Central memory CD8-positive, alpha-beta T cell (primary cell): ENCODE measurements around the gene GRAMD4.
"Not testable (repeated sequence)": the region's sequence is repeated elsewhere in the genome, so short reads cannot be mapped to it uniquely, and the experiment has no call there.

Experiments
- ATAC-seq: fragments of 150-1000 bp; cut with Tn5 transposase; replicated peaks from 2 replicates; pipeline ENCODE4 v1.10.0; 2022; ENCODE audit warnings: mild to moderate bottlenecking, moderate FRiP score, moderate number of reproducible peaks; ENCODE audit not compliant: poor library complexity, severe bottlenecking; ENCODE audit errors: extremely low read depth
- DNase-seq, 2 donors: peaks; one replicate each; pipeline ENCODE4 v3.0.0; 2021; ENCODE audit warnings: low spot score in 2 of 2
- H3K27ac Mint-ChIP-seq: one replicate; pipeline ENCODE4 v1.8.0; 2022; ENCODE audit warnings: low read depth, mild to moderate bottlenecking, moderate library complexity, mixed read lengths
- H3K27me3 Mint-ChIP-seq: one replicate; pipeline ENCODE4 v1.8.0; 2022; ENCODE audit warnings: mixed read lengths
- H3K36me3 Mint-ChIP-seq: one replicate; pipeline ENCODE4 v1.8.0; 2022; ENCODE audit warnings: mild to moderate bottlenecking, moderate library complexity, mixed read lengths; ENCODE audit not compliant: insufficient read depth
- H3K4me1 Mint-ChIP-seq: one replicate; pipeline ENCODE4 v1.8.0; 2022; ENCODE audit warnings: mixed read lengths
- H3K4me3 Mint-ChIP-seq: one replicate; pipeline ENCODE4 v1.8.0; 2022; ENCODE audit warnings: mild to moderate bottlenecking, moderate library complexity, mixed read lengths
- H3K9me3 Mint-ChIP-seq: one replicate; pipeline ENCODE4 v1.8.0; 2022; ENCODE audit warnings: mixed read lengths

Gene GRAMD4

DNA sequence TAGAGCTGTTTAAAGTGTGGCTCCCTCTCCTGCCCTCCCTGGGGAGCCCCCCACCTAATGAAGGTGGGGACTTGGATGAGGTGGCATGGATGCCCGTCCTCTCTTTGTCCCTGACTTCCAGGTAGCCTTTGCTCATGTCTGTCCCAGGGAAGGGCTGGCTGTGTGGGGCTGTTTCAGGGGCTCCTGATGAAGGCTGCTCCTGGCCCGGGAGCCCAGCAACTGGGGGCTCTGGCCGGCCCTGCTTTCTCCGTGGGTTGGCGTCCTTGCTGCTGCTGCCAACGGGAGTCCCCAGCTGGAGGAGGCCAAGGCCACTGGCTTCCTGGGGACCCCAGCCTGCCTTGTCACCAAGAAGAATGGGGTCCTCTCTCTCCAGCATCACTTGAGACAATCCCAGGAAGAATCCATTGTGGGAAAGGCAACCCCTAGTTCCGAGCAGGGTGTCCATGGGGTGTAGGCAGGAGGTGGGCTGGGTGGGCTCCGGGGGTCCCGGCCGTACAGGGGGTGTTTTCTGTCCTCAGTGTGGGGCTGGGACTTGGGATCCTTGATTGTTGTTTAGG lies 13.2 kb downstream of the GRAMD4 start:
- no peaks in the 10 kb centered on the region for H3K9me3 Mint-ChIP-seq
- peaks cover 2% of the 10 kb centered on the region for H3K36me3 Mint-ChIP-seq
- H3K4me3 Mint-ChIP-seq = no peak overlapping the region
- no peak for ATAC-seq
- no peaks in the 10 kb centered on the region for H3K27me3 Mint-ChIP-seq
- peaks cover 6% of the 10 kb centered on the region for H3K4me1 Mint-ChIP-seq
- H3K27ac Mint-ChIP-seq = no peak overlapping the region
- DNase-seq = no peak

GRCh38 chr22:46634011-46634699 lies 14.0 kb downstream of the GRAMD4 start:
- DNase-seq = no peak
- H3K4me1 Mint-ChIP-seq = peaks cover 11% of the 10 kb centered on the region

GRCh38 chr22:46634973-46635685 lies 14.9 kb downstream of the GRAMD4 start:
- not testable (repeated sequence) for ATAC-seq, DNase-seq, H3K4me3 Mint-ChIP-seq, H3K27me3 Mint-ChIP-seq, H3K9me3 Mint-ChIP-seq, H3K36me3 Mint-ChIP-seq, H3K27ac Mint-ChIP-seq
- peaks cover 12% of the 10 kb centered on the region for H3K4me1 Mint-ChIP-seq

More at GRCh38 chr22:46634011-46634699, 14.0 kb downstream of the GRAMD4 start:
- Mint-ChIP-seq H3K9me3 (no peaks in the 10 kb centered on the region), H3K36me3 (peaks cover 4% of the 10 kb centered on the region), H3K27me3 (no peaks in the 10 kb centered on the region), H3K27ac (peak overlapping the region; percentile 52), H3K4me3 (no peak overlapping the region)
- no peak for ATAC-seq

DNA sequence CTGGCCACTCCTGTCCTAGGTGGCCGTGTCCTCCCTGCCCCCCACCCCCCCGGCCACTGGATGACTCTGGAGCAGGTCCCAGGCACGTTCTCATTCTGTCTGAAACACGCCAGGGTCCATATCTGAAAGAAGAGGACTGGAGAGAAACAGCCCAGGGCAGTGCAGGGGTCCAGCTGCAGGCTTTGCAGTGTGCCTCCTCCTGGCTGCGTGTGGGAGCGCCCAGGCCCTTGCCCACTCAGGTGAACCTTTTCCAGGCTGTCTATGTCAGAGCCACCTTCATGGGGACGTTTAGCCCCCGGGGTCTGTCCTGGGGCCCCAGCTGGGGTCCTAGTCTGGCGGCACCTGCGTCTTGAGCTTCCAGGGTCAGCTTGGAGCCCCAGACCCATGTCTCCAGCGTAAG lies 15.6 kb downstream of the GRAMD4 start:
- DNase-seq (no peak), ATAC-seq (no peak)
- no peak overlapping the region for H3K27ac Mint-ChIP-seq
- no peaks in the 10 kb centered on the region for H3K27me3 Mint-ChIP-seq
- H3K36me3 Mint-ChIP-seq = peaks cover 2% of the 10 kb centered on the region
- no peaks in the 10 kb centered on the region for H3K9me3 Mint-ChIP-seq
- H3K4me3 Mint-ChIP-seq = no peak overlapping the region
- H3K4me1 Mint-ChIP-seq = peaks cover 12% of the 10 kb centered on the region

- ATAC-seq (no peak), DNase-seq (no peak)
- no peak overlapping the region for H3K4me3 Mint-ChIP-seq
- H3K36me3 Mint-ChIP-seq = peaks cover 2% of the 10 kb centered on the region
- no peaks in the 10 kb centered on the region for H3K9me3 Mint-ChIP-seq
- no peaks in the 10 kb centered on the region for H3K27me3 Mint-ChIP-seq
- H3K4me1 Mint-ChIP-seq = peaks cover 13% of the 10 kb centered on the region
- H3K27ac Mint-ChIP-seq = no peak overlapping the region
Measured at GRCh38 chr22:46636221-46637002, 16.2 kb downstream of the GRAMD4 start.

DNA sequence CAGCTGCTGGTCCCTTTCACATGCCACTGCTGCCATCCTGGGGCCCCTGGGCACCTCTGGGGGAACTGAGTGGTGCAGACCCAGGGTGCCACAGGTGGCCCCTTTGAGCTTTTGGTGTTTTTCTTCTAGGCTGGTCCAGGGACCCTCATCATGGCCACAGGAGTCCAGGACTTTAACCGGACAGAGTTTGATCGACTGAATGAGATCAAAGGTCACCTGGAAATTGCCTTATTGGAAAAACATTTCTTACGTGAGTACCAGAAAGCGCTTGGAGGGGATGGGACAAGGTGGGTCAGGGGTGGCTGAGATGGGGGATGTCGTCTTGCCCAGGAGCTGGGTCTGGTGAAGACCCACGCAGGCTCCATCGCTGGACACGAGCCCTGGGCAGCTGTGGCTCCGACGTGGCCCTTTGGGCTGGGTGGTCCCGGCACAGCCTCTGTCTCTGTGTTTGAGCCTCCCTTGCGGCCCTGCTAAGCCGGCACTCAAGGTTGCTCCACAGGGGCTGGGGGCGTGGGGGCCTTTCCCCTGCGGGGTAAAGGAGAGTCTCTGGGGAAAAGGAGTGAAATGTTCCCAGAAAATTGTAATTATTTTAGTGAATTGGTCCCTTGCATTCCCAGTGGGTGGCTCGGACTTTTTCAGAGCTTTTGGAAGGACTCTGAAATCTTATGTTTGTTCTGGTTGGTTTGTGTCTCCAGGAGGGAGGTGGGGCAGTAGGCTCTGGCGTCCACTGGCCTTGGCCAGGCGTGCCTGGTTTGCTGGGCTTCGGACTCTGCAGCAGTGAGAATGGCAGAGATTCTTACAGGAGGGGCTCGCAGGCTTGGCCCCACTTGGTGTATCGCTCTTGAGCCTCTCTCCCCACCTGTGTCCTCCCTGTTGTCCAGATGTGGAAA lies 17.8 kb downstream of the GRAMD4 start:
- Mint-ChIP-seq H3K27me3 (no peaks in the 10 kb centered on the region), H3K9me3 (no peaks in the 10 kb centered on the region), H3K4me3 (no peak overlapping the region), H3K36me3 (peaks cover 2% of the 10 kb centered on the region), H3K27ac (no peak overlapping the region), H3K4me1 (peaks cover 18% of the 10 kb centered on the region)
- DNase-seq (no peak), ATAC-seq (no peak)

DNA sequence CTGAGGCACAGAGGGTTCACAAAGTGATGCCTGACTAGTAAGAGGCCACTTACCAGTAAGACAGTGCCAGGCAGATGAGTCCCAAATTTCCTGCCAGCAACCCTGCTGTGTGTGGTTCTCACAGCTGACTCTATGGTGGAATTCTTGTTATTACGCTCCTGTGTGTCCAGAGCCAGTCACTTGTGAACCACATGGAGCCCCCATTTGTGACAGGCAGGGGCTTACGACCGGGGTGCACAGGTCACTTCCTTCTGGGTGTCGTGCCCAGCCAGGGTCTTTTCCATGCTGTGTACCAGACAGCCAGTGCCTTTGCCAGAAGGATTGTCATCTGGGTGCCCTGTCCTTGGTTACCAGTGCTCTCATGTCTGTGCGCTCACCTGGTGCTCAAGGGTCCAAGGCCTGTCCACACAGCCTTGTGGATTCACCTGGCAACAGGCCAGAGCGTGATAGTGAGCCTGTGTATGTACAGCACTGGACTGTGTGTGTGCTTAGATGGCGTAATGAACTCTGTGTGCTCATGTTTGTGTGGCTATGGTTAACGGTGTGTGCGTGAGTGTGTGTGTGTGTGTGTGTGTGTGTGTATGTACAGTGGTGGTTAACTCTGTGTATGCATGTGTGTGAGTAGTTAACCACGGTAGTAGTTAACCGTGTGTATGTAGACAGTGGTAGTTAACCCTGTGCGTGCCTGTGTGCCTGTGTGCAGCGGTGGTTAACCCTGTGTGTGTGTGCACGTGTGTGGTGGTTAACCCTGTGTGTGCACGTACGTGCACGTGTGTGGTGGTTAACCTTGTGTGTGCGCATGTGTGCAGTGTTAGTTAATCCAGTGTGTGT lies 18.6 kb downstream of the GRAMD4 start:
- Mint-ChIP-seq H3K27me3 (no peaks in the 10 kb centered on the region), H3K4me3 (no peak overlapping the region), H3K27ac (peak overlapping the region; percentile 17), H3K4me1 (peaks cover 18% of the 10 kb centered on the region), H3K9me3 (no peaks in the 10 kb centered on the region), H3K36me3 (peaks cover 2% of the 10 kb centered on the region)
- DNase-seq = no peak
- no peak for ATAC-seq

DNA sequence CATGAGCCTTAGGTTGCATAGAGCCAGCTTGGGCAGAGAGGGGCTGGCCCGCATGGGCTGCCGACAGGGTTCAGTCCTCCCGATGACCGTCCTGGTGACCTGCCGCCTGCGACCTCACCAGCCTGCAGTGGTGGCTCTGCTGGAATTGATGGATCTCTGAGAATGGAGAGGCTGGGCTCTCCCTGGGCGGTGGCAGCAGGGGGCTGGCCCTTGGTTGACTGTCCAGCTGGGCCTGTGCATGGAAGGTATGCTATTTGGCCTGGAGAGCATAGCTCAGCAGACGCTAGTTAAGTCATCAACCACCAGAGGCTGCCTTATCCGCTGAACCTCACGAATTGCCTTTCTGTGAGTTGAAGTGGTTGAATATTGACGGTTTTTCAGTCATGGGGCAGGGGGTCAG lies 19.7 kb downstream of the GRAMD4 start:
- H3K9me3 Mint-ChIP-seq = no peaks in the 10 kb centered on the region
- H3K27me3 Mint-ChIP-seq = no peaks in the 10 kb centered on the region
- peaks cover 2% of the 10 kb centered on the region for H3K36me3 Mint-ChIP-seq
- H3K4me3 Mint-ChIP-seq = no peak overlapping the region
- H3K4me1 Mint-ChIP-seq = peaks cover 12% of the 10 kb centered on the region
- no peak overlapping the region for H3K27ac Mint-ChIP-seq
- DNase-seq (no peak), ATAC-seq (no peak)

DNA sequence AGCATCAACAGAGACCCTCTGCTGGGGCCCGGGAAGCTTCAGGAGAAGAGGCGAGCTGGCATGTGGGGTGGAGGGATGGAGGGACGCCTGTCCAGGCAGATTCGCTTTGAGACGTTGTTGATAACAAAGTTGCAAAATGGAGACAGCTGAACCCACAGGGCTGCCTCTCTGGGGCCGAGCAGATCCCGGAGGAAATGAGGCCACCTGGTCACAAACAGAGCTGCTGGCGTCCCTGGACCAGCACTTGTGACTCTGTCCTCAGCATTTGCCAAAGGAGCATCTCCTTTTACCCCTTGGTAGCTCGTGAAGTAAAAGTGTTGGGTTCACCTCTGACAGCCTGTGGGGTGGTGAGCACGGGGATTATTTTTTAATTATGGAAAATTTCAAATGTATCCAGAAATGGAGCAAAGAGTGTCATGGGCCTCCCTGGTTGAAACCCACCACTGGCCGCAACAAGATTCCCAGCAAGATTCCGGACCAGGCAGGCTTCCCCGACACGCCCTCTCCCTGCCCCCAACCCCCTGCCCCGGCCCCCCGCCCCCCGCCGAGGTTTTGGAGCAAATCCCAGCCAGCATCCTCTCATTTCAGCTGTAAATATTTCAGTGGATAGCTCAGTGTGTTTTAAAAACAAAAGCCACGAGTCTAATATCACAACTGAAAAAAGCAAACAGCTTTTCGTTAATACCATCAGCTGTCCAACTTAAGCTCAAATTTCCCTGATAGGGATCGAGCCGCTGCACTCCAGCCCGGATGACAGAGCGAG lies 20.3 kb downstream of the GRAMD4 start:
- DNase-seq (no peak), ATAC-seq (no peak)
- no peaks in the 10 kb centered on the region for H3K9me3 Mint-ChIP-seq
- H3K27me3 Mint-ChIP-seq = no peaks in the 10 kb centered on the region
- no peak overlapping the region for H3K4me3 Mint-ChIP-seq
- peaks cover 12% of the 10 kb centered on the region for H3K4me1 Mint-ChIP-seq
- H3K36me3 Mint-ChIP-seq = peaks cover 2% of the 10 kb centered on the region
- no peak overlapping the region for H3K27ac Mint-ChIP-seq

DNA sequence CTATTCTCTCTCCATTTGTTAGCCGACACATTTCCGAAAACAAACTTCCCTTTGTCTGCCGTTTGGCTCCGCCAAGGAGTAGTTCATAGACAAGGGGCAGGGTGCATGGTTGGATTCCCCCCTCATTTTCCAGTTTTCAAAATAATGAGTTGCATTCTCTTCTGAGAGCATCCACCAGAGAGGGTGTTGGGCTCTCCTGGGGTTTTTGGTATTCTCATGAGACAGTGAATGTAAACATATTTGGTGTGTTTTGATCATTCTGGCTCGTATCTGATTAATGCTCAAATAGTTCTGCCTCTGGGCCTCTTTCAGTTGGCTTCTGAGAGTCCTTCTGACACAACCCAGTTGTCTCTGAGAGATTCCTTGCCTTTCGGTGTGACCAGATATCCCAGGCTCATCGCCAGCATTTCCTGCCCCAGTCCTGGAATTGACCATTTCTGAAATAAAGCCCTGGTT lies 21.7 kb downstream of the GRAMD4 start:
- no peak overlapping the region for H3K27ac Mint-ChIP-seq
- peaks cover 2% of the 10 kb centered on the region for H3K36me3 Mint-ChIP-seq
- H3K4me1 Mint-ChIP-seq = peaks cover 12% of the 10 kb centered on the region
- no peaks in the 10 kb centered on the region for H3K27me3 Mint-ChIP-seq
- H3K4me3 Mint-ChIP-seq = no peak overlapping the region
- ATAC-seq (no peak), DNase-seq (no peak)
- no peaks in the 10 kb centered on the region for H3K9me3 Mint-ChIP-seq
